T-helper 2 cell treated with Interferon-gamma antibody and Interleukin-4, amounts not matched to agents 100 ng/mL and 5 ng/mL, for 36 hours (primary cell): ENCODE data around the gene TLR9. TPM values are rescaled to one million over a fixed set of nuclear protein-coding genes. Genes with fewer than 3 reads are reported as not detected.

Experiments
- intact Hi-C: fragments of 100-400 bp; cut with micrococcal nuclease; formaldehyde crosslinking; loops from one replicate; pipeline ENCODE4 v1.15.1; 2023
- total RNA-seq: library from RNA; stranded (reverse); gene quantifications from 2 replicates; pipeline ENCODE4 v1.2.3, GENCODE V29; 2022

Gene TLR9
- total RNA-seq, 1 donor from 2014 or later = 0.25 TPM

- intact Hi-C loops = no loop called here
Observed at GRCh38 chr3:52218937-52219650, 6.4 kb downstream of the TLR9 start.

- intact Hi-C loops = no loop called here
Observed at GRCh38 chr3:52218454-52218853, 7.0 kb downstream of the TLR9 start.

- intact Hi-C loops = no loop called here
Observed at GRCh38 chr3:52218026-52218425, 7.4 kb downstream of the TLR9 start.

- intact Hi-C loops = no loop called here
Observed at GRCh38 chr3:52217409-52217805, 8.0 kb downstream of the TLR9 start.

GRCh38 chr3:52216585-52217408 lies 8.6 kb downstream of the TLR9 start:
- intact Hi-C loops = no loop called here

GRCh38 chr3:52215351-52215750 lies 10.1 kb downstream of the TLR9 start:
- intact Hi-C loops = no loop called here

- intact Hi-C loops = no loop called here
Observed at GRCh38 chr3:52213901-52214300, 11.5 kb downstream of the TLR9 start.

GRCh38 chr3:52213005-52213404 lies 12.4 kb downstream of the TLR9 start:
- intact Hi-C loops = no loop called here

GRCh38 chr3:52211268-52211891 lies 14.1 kb downstream of the TLR9 start:
- intact Hi-C loops = no loop called here

GRCh38 chr3:52210550-52211046 lies 14.8 kb downstream of the TLR9 start:
- intact Hi-C loops = no loop called here

- intact Hi-C loops = no loop called here
Observed at GRCh38 chr3:52210037-52210436, 15.4 kb downstream of the TLR9 start.

GRCh38 chr3:52208556-52208955 lies 16.9 kb downstream of the TLR9 start:
- intact Hi-C loops = no loop called here

- intact Hi-C loops = no loop called here
Observed at GRCh38 chr3:52205727-52206372, 19.6 kb downstream of the TLR9 start.

- intact Hi-C loops = no loop called here
Observed at GRCh38 chr3:52204337-52205073, 20.9 kb downstream of the TLR9 start.

GRCh38 chr3:52203701-52204100 lies 21.7 kb downstream of the TLR9 start:
- intact Hi-C loops = no loop called here

GRCh38 chr3:52202384-52203077 lies 22.9 kb downstream of the TLR9 start:
- intact Hi-C loops = no loop called here

GRCh38 chr3:52200981-52201679 lies 24.3 kb downstream of the TLR9 start:
- intact Hi-C loops = no loop called here

GRCh38 chr3:52198643-52199608 lies 26.5 kb downstream of the TLR9 start:
- intact Hi-C loops = loop anchor here (1.0 to 2.0 kb wide), 3 partner anchors 21 to 258 kb away; partner anchors contain the start of genes POC1A and RRP9
